Mesodermal cell (in vitro differentiated cells): ENCODE results near the gene HECA.
"Not testable (repeated sequence)": the region's sequence is repeated elsewhere in the genome, so short reads cannot be mapped to it uniquely, and the experiment has no call there.

Experiments used
- H3K27ac ChIP-seq: 2 replicates; pipeline ENCODE4 v1.7.0; 2013; ENCODE audit warnings: mild to moderate bottlenecking, low read depth, low read length, moderate library complexity; ENCODE audit not compliant: severe bottlenecking
- H3K36me3 ChIP-seq: 2 replicates; pipeline ENCODE4 v1.7.1; 2013; ENCODE audit warnings: mild to moderate bottlenecking, low read length, moderate library complexity; ENCODE audit not compliant: control insufficient read depth, insufficient read depth
- H3K4me1 ChIP-seq: one replicate; pipeline ENCODE4 v1.7.1; 2013; ENCODE audit warnings: mild to moderate bottlenecking, low read length; ENCODE audit not compliant: insufficient read depth, control insufficient read depth, poor library complexity, severe bottlenecking
- H3K4me3 ChIP-seq: 2 replicates; pipeline ENCODE4 v1.7.0; 2013; ENCODE audit warnings: low read length, control low read depth, mild to moderate bottlenecking; ENCODE audit not compliant: insufficient read depth, poor library complexity, severe bottlenecking; ENCODE audit errors: extremely low read depth
- H3K9me3 ChIP-seq: 2 replicates; pipeline ENCODE4 v1.7.1; 2013; ENCODE audit warnings: mild to moderate bottlenecking, low read length, moderate library complexity; ENCODE audit not compliant: control insufficient read depth
- WGBS, 2 experiments: methylation state at CpG; one replicate each; pipeline ENCODE4 v1.1.5; 2013; ENCODE audit warnings: missing lambda C conversion rate in 2 of 2; ENCODE audit not compliant: insufficient coverage in 2 of 2; 5-methylcytosine and 5-hydroxymethylcytosine counted together

Gene HECA

GRCh38 chr6:139135578-139136545 is 982 bp downstream of the HECA start:
- WGBS, 2 experiments = 2% methylated on average over 45 to 48 of the region's 76 CpGs
- H3K4me1 ChIP-seq = no peaks in the 10 kb centered on the region
- no peaks in the 10 kb centered on the region for H3K9me3 ChIP-seq
- peak overlapping the region; percentile 53 for H3K27ac ChIP-seq
- peaks cover 13% of the 10 kb centered on the region for H3K36me3 ChIP-seq
- peak overlapping the region; percentile 77 for H3K4me3 ChIP-seq

DNA sequence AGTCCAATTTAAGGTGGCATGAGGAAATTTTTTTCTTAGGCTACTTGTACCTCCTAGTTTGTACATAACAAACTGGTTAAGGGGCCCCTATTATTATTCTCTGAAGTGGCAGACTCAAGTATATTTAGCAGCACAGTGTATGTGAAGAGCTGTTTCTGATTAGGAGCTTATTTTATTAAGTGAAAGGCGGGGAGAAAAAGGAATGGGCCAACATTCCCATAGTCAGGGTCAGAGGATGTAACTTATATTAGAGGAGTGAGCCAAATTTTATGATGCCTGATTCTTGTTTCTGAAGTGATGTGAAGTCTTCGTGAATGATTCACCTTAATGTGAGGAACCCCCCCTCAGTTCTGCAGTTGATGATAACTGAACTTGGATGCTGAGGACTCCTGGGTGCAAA is 2.8 kb downstream of the HECA start:
- Histone ChIP-seq H3K4me1 (no peaks in the 10 kb centered on the region), H3K4me3 (no peak overlapping the region), H3K36me3 (peaks cover 23% of the 10 kb centered on the region), H3K9me3 (no peaks in the 10 kb centered on the region), H3K27ac (no peak overlapping the region)
- 100% methylated on average over 1 of the region's 2 CpGs for WGBS, 2 experiments

- not testable (repeated sequence) for H3K27ac ChIP-seq, H3K9me3 ChIP-seq, H3K4me3 ChIP-seq, H3K4me1 ChIP-seq
- H3K36me3 ChIP-seq = peaks cover 23% of the 10 kb centered on the region
- 87 to 98% methylated on average over 7 to 9 of the region's 12 CpGs for WGBS, 2 experiments
Measured at GRCh38 chr6:139140854-139141253, 6.0 kb downstream of the HECA start.

DNA sequence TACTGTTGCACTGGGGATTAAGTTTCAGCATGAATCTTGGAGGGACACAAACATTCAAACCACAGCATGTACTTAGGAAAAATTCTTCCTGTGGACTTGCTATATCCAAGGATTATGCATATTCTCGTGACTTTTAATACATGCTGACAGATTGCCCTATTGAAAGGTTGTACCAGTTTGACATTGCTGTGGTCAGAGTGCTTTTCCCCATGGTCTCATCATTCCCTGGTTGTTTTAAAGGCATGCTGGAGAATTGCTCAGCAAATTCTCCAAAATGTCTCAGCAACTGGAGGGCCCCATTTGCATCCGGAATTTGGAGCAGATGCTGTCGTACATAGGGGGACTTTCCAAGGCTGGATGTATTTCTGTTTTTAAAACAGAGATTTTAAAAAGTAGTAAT is 7.4 kb downstream of the HECA start:
- WGBS, 2 experiments = 86 to 87% methylated on average over 2 to 3 of the region's 3 CpGs
- peaks cover 18% of the 10 kb centered on the region for H3K36me3 ChIP-seq
- no peaks in the 10 kb centered on the region for H3K9me3 ChIP-seq

DNA sequence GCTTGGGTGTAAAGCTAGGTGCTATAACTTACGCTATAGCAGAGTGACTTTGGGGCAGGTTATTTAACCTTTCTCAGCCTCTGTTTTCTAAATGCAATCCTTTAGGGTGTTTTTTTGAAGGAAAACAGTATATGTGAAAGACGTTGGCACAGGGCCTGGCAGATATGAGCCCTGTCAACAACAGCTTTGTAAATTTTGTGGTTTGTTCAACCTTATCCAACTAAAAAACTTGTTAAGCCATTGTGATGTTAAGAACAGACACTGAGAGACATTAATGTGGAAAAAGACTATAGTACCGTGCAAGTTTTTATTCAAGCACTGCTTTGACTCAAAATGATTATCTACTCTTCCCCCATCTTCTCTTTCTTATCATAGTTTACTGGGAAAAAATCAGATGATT is 8.2 kb downstream of the HECA start:
- no peak overlapping the region for H3K27ac ChIP-seq
- H3K36me3 ChIP-seq = peaks cover 14% of the 10 kb centered on the region
- no peaks in the 10 kb centered on the region for H3K9me3 ChIP-seq
- peaks cover 9% of the 10 kb centered on the region for H3K4me1 ChIP-seq
- 80 to 100% methylated on average over 1 to 2 of the region's 3 CpGs for WGBS, 2 experiments
- no peak overlapping the region for H3K4me3 ChIP-seq

More for the DNA sequence above, 7.4 kb downstream of the HECA start:
- no peak overlapping the region for H3K4me3 ChIP-seq
- H3K4me1 ChIP-seq = peaks cover 9% of the 10 kb centered on the region
- no peak overlapping the region for H3K27ac ChIP-seq

GRCh38 chr6:139144490-139145085 is 9.7 kb downstream of the HECA start:
- no peak overlapping the region for H3K4me3 ChIP-seq
- H3K36me3 ChIP-seq = peaks cover 10% of the 10 kb centered on the region
- H3K9me3 ChIP-seq = no peaks in the 10 kb centered on the region
- WGBS, 2 experiments = 94% methylated on average over 2 to 3 of the region's 4 CpGs
- H3K4me1 ChIP-seq = peaks cover 9% of the 10 kb centered on the region
- H3K27ac ChIP-seq = no peak overlapping the region

DNA sequence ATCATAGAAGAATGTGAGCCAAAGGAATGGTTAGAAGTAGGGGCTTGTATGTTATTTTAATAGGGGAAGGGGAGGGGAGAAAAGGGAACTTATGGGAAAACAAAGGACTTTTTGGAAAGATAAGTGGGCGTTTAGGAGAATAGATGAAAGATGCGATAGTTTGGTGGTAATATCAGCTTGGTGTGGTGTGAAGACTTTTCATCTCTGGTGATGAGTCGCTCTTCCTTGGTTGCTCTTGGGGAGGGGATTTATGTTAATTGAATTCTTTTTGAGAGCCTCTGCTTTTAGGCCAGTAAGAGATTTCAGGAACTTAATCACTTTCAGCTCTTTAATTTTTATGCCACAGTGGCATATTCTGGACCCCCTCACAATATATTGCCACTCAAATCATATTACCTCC is 10.8 kb downstream of the HECA start:
- Histone ChIP-seq H3K4me1 (peaks cover 9% of the 10 kb centered on the region), H3K9me3 (no peaks in the 10 kb centered on the region), H3K27ac (no peak overlapping the region), H3K36me3 (peaks cover 10% of the 10 kb centered on the region), H3K4me3 (no peak overlapping the region)
- 42 to 80% methylated on average over 2 of the region's 3 CpGs for WGBS, 2 experiments

- no peak overlapping the region for H3K4me3 ChIP-seq
- no peak overlapping the region for H3K27ac ChIP-seq
- H3K4me1 ChIP-seq = peaks cover 9% of the 10 kb centered on the region
- WGBS, 2 experiments = 92 to 94% methylated on average over 2 to 4 of the region's 5 CpGs
- peaks cover 9% of the 10 kb centered on the region for H3K36me3 ChIP-seq
- no peaks in the 10 kb centered on the region for H3K9me3 ChIP-seq
Measured at GRCh38 chr6:139146317-139146726, 11.4 kb downstream of the HECA start.

DNA sequence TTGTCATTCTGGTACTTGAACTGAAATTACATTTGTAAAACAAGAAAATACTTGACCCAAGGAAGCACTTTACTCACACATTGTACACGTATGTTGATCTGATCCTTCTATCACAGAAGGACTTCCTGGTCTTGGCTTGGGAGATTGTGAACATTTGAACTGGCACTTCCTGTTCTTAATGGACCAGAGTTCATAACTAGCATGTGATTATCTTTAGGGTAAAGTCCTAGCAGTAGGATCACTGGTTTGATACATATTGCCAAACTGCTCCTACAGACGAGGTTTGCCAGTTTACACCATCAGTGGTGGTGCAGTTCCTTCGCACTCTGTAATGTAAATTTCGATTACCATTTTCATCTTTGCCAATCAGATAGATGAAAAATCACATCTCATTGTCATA is 12.7 kb downstream of the HECA start:
- 96% methylated on average over 4 of the region's 4 CpGs; no CpG with 5 or more reads in 1 of the 2 experiments for WGBS, 2 experiments
- Histone ChIP-seq H3K4me1 (peaks cover 18% of the 10 kb centered on the region), H3K9me3 (no peaks in the 10 kb centered on the region), H3K27ac (no peak overlapping the region), H3K36me3 (no peaks in the 10 kb centered on the region), H3K4me3 (no peak overlapping the region)

GRCh38 chr6:139148557-139149235 is 13.8 kb downstream of the HECA start:
- Histone ChIP-seq H3K4me3 (no peak overlapping the region), H3K9me3 (no peaks in the 10 kb centered on the region), H3K4me1 (peaks cover 21% of the 10 kb centered on the region), H3K36me3 (no peaks in the 10 kb centered on the region), H3K27ac (no peak overlapping the region)
- 95 to 98% methylated on average over 4 to 6 of the region's 7 CpGs for WGBS, 2 experiments
